Mucosa of gallbladder (tissue), 1 donor: ENCODE data around the gene AK5. TPM values are rescaled to one million over a fixed set of nuclear protein-coding genes. Genes with fewer than 3 reads are reported as not detected.

ENCODE experiments used
- DNase-seq: peaks from one replicate; pipeline ENCODE4 v3.0.0-alpha.2; 2020; ENCODE audit warnings: low spot score
- total RNA-seq: library from RNA; stranded (reverse); gene quantifications from one replicate; pipeline ENCODE4 v1.2.1, GENCODE V29; 2021
- donor health status: DM: no; HTN: no; CAD: no.

AK5 gene
- total RNA-seq, 1 donor from 2014 or later: 1.2 TPM

- no peak for DNase-seq
Observed at GRCh38 chr1:77354536-77354935, 72.7 kb downstream of the AK5 start.

- no peak for DNase-seq
Observed at GRCh38 chr1:77355010-77355409, 73.2 kb downstream of the AK5 start.

- no peak for DNase-seq
Observed at GRCh38 chr1:77356136-77356535, 74.3 kb downstream of the AK5 start.

DNA sequence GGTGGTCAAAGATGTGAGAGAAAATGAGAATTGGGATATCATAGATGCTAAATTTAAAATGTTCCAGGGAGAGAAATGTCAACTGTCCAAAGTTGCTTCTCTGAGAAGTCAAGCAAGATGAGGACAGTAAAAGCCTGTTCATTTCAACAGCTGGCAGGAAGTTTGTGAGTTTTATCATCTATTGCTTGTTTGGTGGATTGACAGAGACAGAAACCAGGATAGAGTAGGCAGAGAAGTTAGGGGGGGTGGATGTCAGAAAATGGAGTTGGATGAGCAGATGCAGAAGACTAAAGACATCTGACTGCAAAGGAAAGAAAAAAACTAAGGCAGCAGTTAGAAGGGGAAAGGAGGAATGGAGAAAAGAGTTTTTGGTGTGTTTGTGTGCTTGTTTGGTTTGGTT lies 78.4 kb downstream of the AK5 start:
- no peak for DNase-seq

DNA sequence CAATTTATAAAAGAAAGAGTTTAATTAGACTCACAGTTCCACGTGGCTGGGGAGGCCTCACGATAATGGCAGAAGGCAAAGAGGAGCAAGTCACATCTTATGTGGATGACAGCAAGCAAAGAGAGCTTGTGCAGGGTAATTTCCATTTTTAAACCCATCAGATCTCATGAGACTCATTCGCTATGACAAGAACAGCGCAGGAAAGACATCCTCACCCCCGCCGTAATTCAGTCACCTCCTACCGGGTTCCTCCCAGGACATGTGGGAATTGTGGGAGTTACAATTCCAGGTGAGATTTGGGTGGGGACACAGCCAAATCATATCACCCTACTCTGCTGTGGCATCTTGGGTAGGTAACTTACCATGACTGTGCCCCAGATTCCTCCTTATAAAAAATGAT lies 79.8 kb downstream of the AK5 start:
- no peak for DNase-seq

GRCh38 chr1:77370161-77370560 lies 88.3 kb downstream of the AK5 start:
- DNase-seq: no peak

DNA sequence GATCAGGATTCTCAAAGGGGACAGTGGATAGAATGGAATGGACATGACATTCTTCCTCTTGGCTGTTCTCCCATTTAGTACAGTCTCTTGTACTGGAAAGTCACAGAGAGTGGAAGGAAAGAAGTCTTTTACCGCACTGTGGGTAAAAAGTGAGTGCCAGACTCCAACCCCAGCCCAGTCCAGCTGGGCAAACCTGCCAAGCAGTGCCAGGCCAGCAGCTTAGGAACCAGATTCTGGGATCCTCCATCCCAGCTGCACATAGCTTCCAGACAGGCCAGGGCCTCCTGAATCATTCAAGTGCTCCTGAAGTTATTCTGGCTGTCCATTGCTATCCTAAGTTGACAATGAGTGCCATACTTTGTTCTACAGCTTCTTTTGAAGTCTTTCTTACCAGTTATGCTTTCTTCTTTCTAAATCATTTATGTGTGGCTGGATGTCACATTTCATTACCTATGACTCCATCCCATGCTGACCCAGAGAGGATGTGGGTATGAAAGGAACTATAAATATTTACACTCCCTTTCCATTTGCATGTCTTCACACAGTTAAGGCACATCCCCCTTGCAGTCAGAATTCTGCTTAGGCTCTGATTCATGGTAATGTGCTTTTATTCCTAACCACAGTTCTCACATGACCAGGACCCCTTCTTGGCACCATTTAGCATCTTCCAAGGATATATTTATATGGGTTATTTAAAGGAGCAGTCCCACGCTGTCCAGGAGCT lies 88.9 kb downstream of the AK5 start:
- no peak for DNase-seq

- no peak for DNase-seq
Observed at GRCh38 chr1:77371396-77371795, 89.6 kb downstream of the AK5 start.

- DNase-seq: no peak
Observed at GRCh38 chr1:77373702-77374101, 91.9 kb downstream of the AK5 start.

GRCh38 chr1:77375541-77375940 lies 93.7 kb downstream of the AK5 start:
- DNase-seq: no peak

DNA sequence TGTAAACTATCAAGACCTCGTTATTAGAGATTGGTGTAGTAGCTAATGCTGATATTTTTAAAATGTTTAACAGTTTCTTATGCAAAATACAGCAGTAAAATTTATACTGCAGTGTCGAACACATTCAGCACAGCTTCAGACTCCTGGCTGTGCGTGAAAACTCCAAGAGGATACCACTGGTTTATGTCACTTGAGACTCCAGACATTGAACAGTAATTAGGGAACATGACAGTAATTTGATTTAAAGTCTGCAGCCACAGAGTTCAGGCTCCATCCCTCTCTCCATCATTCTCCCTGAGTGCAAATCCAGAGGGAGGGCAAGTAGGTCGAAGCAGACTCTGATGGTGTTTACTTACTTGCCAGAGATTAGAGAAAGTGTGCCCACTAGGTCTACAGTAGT lies 94.2 kb downstream of the AK5 start:
- no peak for DNase-seq

DNA sequence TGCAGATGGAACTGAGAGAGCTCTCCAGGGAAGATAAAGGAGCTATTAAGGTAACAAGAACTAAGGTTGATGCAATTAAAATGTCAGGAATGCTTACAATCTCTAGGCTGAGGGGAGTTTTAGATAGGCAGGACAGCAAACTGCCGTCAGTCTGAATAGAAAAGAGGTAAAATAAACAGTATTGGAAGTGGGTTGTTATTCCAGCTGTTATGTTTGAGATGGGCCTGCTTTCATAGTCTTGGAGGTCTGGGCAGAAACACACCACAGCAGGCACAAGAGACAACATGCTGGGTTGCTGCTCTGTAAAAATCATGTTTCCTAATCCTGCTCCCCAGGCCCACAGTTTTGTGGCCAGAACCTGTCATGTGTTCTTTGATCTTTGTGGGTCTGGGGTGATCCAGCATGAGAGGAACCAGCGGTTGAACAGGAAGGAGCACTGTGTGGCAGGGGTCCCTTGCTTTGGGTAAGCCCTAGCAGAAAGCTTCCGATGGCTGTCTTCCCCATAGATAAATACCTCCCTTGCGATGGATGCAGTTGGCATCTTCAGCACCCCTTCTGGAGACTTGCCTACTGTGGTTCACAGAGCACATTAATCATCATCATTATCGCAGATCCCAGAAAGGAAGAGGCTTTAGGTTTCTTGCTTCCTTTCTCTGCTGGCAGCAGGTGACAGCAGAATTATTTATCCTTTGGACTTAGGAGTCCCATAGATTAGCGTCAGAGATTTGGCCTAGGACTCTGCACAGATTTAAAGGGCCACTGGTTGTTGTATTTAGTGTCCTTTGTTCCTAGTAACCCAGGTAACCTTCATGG lies 97.1 kb downstream of the AK5 start:
- DNase-seq: no peak

DNA sequence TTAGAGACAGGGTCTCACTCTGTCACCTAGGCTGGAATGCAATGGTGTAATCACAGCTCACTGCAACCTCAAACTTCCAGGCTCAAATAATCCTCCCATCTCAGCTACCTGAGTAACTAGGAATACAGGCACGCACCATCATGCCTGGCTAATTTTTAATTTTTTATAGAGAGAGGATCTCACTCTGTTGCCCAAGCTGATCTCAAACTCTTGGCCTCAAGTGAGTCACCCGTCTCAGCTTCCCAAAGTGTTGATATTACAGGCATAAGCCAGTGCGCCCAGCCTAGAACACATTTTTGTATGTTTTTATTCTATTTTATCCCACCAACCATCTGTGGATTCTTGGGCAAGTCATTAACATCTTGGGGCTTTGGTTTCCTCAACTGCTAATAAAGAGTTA lies 100.5 kb downstream of the AK5 start:
- no peak for DNase-seq

GRCh38 chr1:77383236-77383635 lies 101.4 kb downstream of the AK5 start:
- DNase-seq: no peak

GRCh38 chr1:77385551-77385950 lies 103.7 kb downstream of the AK5 start:
- DNase-seq: no peak

- no peak for DNase-seq
Observed at GRCh38 chr1:77386276-77386675, 104.5 kb downstream of the AK5 start.

DNA sequence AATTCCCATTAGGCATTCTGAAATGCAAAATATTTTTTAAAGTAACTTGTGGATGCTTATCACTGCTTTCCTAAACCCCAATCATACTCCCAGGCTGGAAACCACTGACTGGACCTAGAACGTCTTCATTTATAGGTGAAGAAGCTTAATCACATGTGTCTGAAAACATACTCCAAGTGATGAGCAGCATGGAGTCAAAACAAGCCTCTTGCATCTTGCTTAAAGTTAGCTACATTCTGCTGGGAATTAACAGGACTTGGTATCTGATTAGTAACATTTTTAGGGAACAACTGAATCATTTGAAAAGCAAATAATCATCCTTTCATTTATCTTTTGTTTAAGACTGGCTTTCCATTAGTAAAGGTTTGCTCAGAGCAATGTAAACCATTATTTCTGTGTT lies 105.7 kb downstream of the AK5 start:
- DNase-seq: no peak

GRCh38 chr1:77388661-77389060 lies 106.8 kb downstream of the AK5 start:
- DNase-seq: no peak

DNA sequence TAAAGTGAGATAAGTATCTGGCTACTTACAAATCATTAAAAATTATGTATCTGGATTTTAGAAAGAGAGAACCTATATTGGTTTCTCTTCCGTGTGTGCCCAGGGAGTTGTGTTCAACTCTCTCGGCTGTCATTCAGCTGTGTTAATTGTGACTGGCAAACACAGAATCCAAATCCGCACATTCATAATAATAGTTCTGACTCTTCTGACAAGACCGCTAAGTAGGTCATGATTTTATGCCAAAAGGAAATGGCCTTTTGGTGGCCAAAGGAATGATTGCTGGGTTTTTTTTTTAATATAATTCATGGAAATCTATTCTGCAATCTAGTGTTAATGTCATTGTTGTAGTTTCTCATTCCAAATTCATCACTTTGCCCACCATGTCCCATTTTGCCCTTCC lies 110.7 kb downstream of the AK5 start:
- DNase-seq: no peak

- DNase-seq: no peak
Observed at GRCh38 chr1:77394166-77394565, 112.3 kb downstream of the AK5 start.

- DNase-seq: no peak
Observed at GRCh38 chr1:77395051-77395450, 113.2 kb downstream of the AK5 start.

DNA sequence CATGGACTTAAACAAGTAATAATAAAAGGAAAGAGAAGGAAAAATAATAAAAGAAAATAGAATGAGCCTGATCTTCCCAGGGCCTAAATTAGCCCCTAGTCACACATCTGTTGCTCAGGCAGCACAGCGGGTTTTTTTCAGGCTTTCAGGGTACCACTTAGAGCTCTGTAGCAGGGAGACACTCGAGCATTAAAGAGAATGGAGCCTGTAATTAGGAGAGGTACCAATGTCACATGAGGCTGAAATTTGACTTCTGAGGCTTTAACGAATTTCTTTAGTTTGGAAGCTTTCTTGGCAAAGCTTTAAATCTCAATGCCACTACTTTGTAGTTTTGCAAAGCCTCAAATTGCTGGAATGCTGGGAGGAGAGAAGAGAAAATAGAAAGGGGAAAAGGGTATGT lies 116.3 kb downstream of the AK5 start:
- no peak for DNase-seq
